Immature natural killer cell (primary cell): ENCODE data around the gene CNTN6. TPM values are rescaled to one million over a fixed set of nuclear protein-coding genes. Genes with fewer than 3 reads are reported as not detected.
"Not testable (repeated sequence)": the region's sequence is repeated elsewhere in the genome, so short reads cannot be mapped to it uniquely, and the experiment has no call there.

Source experiments
- DNase-seq, 3 donors: peaks; one replicate each; pipeline ENCODE4 v3.0.0; 2022; ENCODE audit warnings: mixed read lengths in 1 of 3
- H3K27ac Mint-ChIP-seq, 6 donors: one replicate each; pipeline ENCODE4 v1.8.0; 2020; ENCODE audit warnings: mixed read lengths in 6 of 6, mild to moderate bottlenecking in 5 of 6, inconsistent platforms in 4 of 6, moderate library complexity in 3 of 6
- H3K27me3 Mint-ChIP-seq, 3 donors: one replicate each; pipeline ENCODE4 v1.8.0; 2020 to 2021; ENCODE audit warnings: low read depth in 3 of 3, mild to moderate bottlenecking in 3 of 3, mixed read lengths in 3 of 3, moderate library complexity in 3 of 3, inconsistent platforms in 1 of 3
- H3K36me3 Mint-ChIP-seq, 3 donors: one replicate each; pipeline ENCODE4 v1.8.0; 2020; ENCODE audit warnings: mixed read lengths in 3 of 3, inconsistent platforms in 2 of 3, mild to moderate bottlenecking in 2 of 3
- H3K4me1 Mint-ChIP-seq, 2 donors: one replicate each; pipeline ENCODE4 v1.8.0; 2020; ENCODE audit warnings: inconsistent platforms in 2 of 2, mild to moderate bottlenecking in 2 of 2, mixed read lengths in 2 of 2, moderate library complexity in 1 of 2
- H3K4me3 Mint-ChIP-seq, 5 donors: one replicate each; pipeline ENCODE4 v1.8.0; 2020; ENCODE audit warnings: mild to moderate bottlenecking in 5 of 5, mixed read lengths in 5 of 5, inconsistent platforms in 3 of 5, moderate library complexity in 3 of 5
- H3K9me3 Mint-ChIP-seq, 6 donors: one replicate each; pipeline ENCODE4 v1.8.0; 2020; ENCODE audit warnings: mild to moderate bottlenecking in 6 of 6, mixed read lengths in 6 of 6, inconsistent platforms in 4 of 6, moderate library complexity in 3 of 6
- polyA plus RNA-seq, 3 donors: library from polyadenylated mRNA; unstranded; fragments of 300-500 nt; fragmentation: Illumina TruSeq; gene quantifications; one replicate each; pipeline ENCODE4 v1.2.3, GENCODE V29; 2021

Gene CNTN6
- polyA plus RNA-seq, 3 donors from 2014 or later, result not detected

DNA sequence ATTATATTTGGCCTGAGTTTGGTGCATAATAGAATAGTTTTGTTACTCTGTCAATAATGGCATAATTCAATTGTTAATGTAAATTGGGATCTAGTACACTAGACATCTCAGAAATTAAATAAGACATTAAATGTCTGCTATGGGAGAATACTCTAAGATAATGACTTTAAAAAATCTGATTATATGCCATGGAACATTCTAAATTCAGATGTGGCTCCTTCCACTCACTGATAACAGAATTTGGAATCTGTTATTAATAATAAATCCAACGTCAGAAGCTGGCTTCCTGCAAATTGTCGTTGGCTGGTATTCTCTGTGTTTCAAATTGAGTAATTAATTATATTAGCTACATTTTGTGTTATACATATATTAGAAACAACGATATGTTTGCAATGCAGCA, 258.1 kb downstream of the CNTN6 start:
- Mint-ChIP-seq H3K27me3 (peaks cover 0 to 2% (median 0%) of the 10 kb centered on the region in 3 donors), H3K4me3 (no peak overlapping the region), H3K4me1 (no peaks in the 10 kb centered on the region), H3K9me3 (peaks cover 6 to 35% (median 17%) of the 10 kb centered on the region in 6 donors), H3K36me3 (no peaks in the 10 kb centered on the region), H3K27ac (no peak overlapping the region)
- no peak for DNase-seq

DNA sequence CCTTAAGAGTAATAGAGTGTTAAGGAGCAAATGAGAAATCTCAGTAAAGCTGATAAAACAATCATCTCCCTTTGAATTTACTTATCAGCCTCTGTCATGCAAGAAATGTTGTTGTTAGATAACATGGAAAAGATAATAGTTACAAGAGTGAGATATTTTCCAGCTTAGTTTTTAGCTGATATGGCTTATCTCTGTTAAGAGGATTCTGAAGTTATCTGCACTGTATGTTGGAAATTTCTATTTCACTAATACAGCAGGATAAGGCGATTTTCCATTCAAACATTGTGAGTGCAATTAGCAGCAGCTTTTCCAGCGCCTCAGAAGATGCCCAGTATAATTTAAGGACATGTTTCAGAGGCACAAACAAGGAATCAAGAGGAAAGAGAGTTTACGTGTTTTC, 262.9 kb downstream of the CNTN6 start:
- Mint-ChIP-seq H3K9me3 (peaks cover 5 to 31% (median 10%) of the 10 kb centered on the region in 6 donors), H3K4me1 (no peaks in the 10 kb centered on the region), H3K4me3 (no peak overlapping the region), H3K27ac (no peak overlapping the region), H3K36me3 (no peaks in the 10 kb centered on the region), H3K27me3 (no peaks in the 10 kb centered on the region)
- no peak for DNase-seq

DNA sequence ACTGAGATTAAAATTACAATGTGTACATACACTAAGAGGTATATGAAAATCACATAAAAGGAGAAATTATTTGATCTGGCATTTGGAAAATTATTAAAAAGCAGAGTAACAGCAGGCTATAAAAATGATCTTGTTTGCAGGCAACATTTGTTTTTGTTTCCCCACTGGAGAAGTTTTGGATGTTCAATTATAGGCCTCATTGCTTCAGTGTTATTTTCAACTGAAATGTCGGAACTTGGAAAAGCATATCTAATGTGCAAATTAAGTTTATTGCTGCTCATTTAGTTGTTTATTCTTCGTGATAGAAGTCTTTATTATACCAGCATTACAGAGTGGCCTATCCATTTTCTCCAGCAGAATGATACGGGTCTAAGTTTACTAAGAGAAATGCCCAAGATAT, 263.3 kb downstream of the CNTN6 start:
- H3K36me3 Mint-ChIP-seq, result no peaks in the 10 kb centered on the region
- H3K4me1 Mint-ChIP-seq, result no peaks in the 10 kb centered on the region
- no peak overlapping the region for H3K27ac Mint-ChIP-seq
- H3K4me3 Mint-ChIP-seq, result no peak overlapping the region
- no peaks in the 10 kb centered on the region for H3K27me3 Mint-ChIP-seq
- H3K9me3 Mint-ChIP-seq, result peaks cover 8 to 31% (median 12%) of the 10 kb centered on the region in 6 donors
- no peak for DNase-seq

DNA sequence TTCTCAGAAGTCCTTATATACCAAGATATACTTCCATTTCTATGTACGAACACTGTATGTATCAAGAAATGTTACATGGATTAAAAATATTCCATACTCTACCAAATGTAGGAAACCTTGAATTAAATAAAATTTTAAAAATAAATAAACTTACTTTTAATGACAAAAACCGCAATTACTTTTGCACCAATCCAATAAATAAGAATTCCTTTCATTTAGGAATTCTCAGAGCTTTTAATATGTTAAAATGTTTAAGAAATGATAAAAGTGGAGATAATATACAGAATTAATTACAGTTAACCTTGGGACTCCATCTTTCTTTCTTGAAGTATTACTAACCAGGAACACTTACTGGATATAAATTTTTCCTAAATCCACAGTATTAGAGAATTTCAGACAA, 272.7 kb downstream of the CNTN6 start:
- H3K27ac Mint-ChIP-seq, result no peak overlapping the region
- no peaks in the 10 kb centered on the region for H3K36me3 Mint-ChIP-seq
- peaks cover 0 to 2% (median 1%) of the 10 kb centered on the region in 3 donors for H3K27me3 Mint-ChIP-seq
- no peak overlapping the region for H3K4me3 Mint-ChIP-seq
- no peaks in the 10 kb centered on the region for H3K4me1 Mint-ChIP-seq
- DNase-seq, result no peak
- H3K9me3 Mint-ChIP-seq, result peaks cover 8 to 38% (median 17%) of the 10 kb centered on the region in 6 donors

DNA sequence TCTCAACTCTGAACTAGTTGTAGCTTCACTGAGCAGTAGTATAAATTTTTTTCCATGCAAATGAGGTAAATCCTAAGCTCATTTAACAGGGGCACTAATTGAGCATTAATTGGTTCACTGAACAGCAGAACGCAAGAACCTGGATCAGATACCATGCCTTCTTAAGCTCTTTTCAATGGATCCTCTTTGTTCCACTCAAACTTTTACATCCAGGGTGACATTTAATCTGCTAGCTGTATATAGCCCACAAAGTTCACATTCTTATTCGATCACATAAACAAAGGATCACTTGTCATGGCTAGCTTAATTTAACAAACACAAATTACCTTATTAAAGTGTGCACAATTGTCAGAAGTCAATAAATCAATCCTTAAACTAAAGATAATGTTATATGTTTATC, 281.6 kb downstream of the CNTN6 start:
- no peaks in the 10 kb centered on the region for H3K4me1 Mint-ChIP-seq
- peaks cover 0 to 30% (median 20%) of the 10 kb centered on the region in 6 donors for H3K9me3 Mint-ChIP-seq
- no peaks in the 10 kb centered on the region for H3K36me3 Mint-ChIP-seq
- peaks cover 0 to 4% (median 0%) of the 10 kb centered on the region in 3 donors for H3K27me3 Mint-ChIP-seq
- H3K4me3 Mint-ChIP-seq, result no peak overlapping the region
- no peak for DNase-seq
- no peak overlapping the region for H3K27ac Mint-ChIP-seq

DNA sequence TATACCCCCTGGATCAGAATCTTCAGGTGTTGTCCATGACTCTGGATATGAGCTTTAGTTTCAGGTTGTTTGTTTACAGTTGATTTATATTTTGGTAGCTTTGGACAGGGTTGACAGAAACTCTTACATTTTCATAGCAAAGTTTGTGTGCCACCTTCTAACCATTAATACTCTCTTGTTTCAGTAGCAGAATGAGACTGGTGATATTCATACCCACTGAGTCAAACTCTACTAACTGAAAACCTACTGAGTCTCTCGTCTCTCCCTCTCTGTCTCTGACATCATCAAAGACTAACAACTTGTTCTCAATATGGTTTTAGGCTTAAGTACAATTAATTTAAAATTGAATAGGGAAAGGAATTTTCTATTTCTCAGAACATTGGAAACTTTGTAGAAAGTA, 282.3 kb downstream of the CNTN6 start:
- Mint-ChIP-seq H3K27ac (no peak overlapping the region), H3K36me3 (no peaks in the 10 kb centered on the region), H3K4me1 (no peaks in the 10 kb centered on the region), H3K9me3 (peaks cover 0 to 36% (median 23%) of the 10 kb centered on the region in 6 donors), H3K27me3 (peaks cover 0 to 4% (median 0%) of the 10 kb centered on the region in 3 donors), H3K4me3 (no peak overlapping the region)
- DNase-seq, result no peak

DNA sequence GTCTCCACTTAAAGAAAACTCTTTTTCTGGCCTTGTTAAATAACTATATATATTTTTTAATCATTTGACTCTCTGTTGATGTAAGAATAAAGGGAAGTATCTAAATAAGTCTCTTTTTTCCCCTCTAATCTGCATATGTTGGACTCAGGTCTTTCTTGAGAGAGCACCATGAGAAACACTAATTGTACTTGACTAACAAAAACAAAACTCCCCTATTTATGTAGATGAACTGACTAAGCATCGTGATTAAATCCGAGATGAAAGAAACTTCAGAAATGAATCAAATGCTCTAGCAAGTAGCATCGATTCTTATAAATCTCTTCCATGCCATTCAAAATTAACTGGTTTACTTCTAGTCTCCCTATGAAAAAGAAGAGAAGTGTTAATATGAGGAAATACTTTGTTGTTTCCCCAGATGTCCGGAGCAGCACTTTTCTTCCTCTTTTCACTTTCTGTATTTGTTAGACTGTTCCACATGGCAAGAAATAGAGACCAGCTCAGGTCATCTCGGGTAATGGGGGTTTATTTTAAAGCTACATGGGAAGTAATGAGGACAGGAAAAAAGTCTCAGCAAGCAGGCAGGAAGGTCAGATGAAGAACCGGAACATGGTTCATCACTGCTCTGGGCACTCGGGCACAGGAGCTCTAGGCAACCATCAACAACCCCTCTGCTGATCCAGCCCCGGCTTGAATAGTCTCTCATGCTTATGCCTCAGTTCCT, 288.3 kb downstream of the CNTN6 start:
- H3K27me3 Mint-ChIP-seq, result peaks cover 0 to 3% (median 0%) of the 10 kb centered on the region in 3 donors
- no peak overlapping the region for H3K27ac Mint-ChIP-seq
- H3K36me3 Mint-ChIP-seq, result no peaks in the 10 kb centered on the region
- no peak overlapping the region for H3K4me3 Mint-ChIP-seq
- no peaks in the 10 kb centered on the region for H3K4me1 Mint-ChIP-seq
- no peak for DNase-seq
- peaks cover 2 to 57% (median 34%) of the 10 kb centered on the region in 6 donors for H3K9me3 Mint-ChIP-seq

DNA sequence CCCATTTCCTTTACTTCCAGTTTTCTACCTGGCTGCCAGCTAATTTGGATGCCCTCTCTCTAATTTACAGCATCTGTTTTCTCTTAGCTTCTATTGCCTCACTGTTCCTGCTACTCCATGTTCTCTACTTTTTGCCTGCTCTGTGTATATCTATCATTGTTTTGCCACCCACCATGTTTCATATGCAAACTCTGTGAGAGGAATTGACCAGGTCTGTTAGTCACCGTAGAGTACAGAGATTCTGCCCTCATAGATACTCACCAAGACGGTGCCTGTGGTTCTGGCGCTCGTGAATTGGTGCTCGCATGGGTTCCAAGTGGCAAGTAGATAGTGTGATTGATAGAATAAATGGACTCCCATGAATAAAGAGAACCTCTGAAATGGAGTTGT, 288.8 kb downstream of the CNTN6 start:
- H3K9me3 Mint-ChIP-seq, result peaks cover 2 to 63% (median 37%) of the 10 kb centered on the region in 6 donors
- no peak overlapping the region for H3K4me3 Mint-ChIP-seq
- no peaks in the 10 kb centered on the region for H3K4me1 Mint-ChIP-seq
- no peak overlapping the region for H3K27ac Mint-ChIP-seq
- peaks cover 0 to under 1% (median 0%) of the 10 kb centered on the region in 3 donors for H3K36me3 Mint-ChIP-seq
- DNase-seq, result no peak
- peaks cover 0 to 3% (median 0%) of the 10 kb centered on the region in 3 donors for H3K27me3 Mint-ChIP-seq

DNA sequence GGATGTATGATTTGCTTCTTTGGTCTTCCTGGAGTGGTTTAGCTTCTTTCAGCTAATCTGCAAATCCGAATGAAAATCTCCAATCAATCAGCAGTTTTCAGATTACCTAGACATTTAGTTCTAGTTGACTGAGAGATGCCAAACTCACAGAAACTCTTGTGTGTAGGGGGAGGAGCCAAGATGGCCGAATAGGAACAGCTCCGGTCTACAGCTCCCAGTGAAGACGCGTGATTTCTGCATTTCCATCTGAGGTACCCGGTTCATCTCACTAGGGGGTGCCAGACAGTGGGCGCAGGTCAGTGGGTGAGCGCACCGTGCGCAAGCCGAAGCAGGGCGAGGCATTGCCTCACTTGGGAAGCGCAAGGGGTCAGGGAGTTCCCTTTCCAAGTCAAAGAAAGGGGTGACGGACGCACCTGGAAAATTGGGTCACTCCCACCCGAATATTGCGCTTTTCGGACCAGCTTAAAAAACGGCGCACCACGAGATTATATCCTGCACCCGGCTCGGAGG, 294.6 kb downstream of the CNTN6 start:
- H3K27ac Mint-ChIP-seq, H3K4me3 Mint-ChIP-seq, H3K4me1 Mint-ChIP-seq, H3K36me3 Mint-ChIP-seq, DNase-seq, H3K27me3 Mint-ChIP-seq: not testable (repeated sequence)
- H3K9me3 Mint-ChIP-seq, result peaks cover 5 to 37% (median 21%) of the 10 kb centered on the region in 6 donors

DNA sequence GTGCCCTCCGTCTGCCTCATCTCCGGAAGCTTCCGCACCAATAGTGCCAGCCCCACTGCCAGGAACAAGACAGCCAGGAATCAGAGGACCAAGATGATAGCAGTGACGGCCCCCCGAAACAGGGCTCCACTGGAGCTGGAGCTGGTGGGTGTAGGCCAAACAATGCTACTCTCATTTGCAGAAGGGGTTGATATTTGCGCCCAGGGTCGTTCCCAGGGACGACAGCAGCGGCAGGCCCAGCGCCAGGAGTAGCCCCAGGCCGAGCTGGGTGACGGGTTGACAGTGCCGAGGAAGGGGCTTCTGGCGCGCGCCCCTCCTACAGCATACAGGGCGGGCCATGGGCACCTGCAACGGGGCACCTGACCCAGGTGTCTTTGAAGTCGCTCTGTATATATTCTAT, 301.4 kb downstream of the CNTN6 start:
- no peak overlapping the region for H3K4me3 Mint-ChIP-seq
- H3K36me3 Mint-ChIP-seq, result no peaks in the 10 kb centered on the region
- no peaks in the 10 kb centered on the region for H3K27me3 Mint-ChIP-seq
- peaks cover 10 to 41% (median 22%) of the 10 kb centered on the region in 6 donors for H3K9me3 Mint-ChIP-seq
- no peaks in the 10 kb centered on the region for H3K4me1 Mint-ChIP-seq
- no peak overlapping the region for H3K27ac Mint-ChIP-seq
- no peak for DNase-seq

DNA sequence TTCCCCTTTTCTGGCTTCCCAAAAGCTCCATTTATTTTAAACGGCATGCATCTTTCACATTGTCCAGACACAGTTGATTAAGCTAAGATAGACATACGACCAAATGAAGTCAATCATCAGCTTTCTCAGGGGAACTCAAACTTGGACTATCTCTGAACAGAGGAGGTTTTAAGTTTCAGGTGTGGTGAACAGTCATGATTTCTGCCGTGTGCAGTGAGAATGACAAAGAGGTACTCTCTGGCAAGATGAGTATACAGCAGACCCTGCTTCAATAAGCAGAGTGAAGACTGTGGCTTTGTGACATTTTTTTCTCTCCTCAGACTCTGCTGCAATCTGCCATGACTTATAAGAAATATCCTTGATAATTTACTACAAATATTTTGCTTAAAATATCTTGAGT, 307.7 kb downstream of the CNTN6 start:
- H3K27me3 Mint-ChIP-seq, result no peaks in the 10 kb centered on the region
- no peak overlapping the region for H3K27ac Mint-ChIP-seq
- peaks cover 9 to 52% (median 22%) of the 10 kb centered on the region in 6 donors for H3K9me3 Mint-ChIP-seq
- no peaks in the 10 kb centered on the region for H3K36me3 Mint-ChIP-seq
- no peak for DNase-seq
- H3K4me3 Mint-ChIP-seq, result no peak overlapping the region
- H3K4me1 Mint-ChIP-seq, result no peaks in the 10 kb centered on the region

DNA sequence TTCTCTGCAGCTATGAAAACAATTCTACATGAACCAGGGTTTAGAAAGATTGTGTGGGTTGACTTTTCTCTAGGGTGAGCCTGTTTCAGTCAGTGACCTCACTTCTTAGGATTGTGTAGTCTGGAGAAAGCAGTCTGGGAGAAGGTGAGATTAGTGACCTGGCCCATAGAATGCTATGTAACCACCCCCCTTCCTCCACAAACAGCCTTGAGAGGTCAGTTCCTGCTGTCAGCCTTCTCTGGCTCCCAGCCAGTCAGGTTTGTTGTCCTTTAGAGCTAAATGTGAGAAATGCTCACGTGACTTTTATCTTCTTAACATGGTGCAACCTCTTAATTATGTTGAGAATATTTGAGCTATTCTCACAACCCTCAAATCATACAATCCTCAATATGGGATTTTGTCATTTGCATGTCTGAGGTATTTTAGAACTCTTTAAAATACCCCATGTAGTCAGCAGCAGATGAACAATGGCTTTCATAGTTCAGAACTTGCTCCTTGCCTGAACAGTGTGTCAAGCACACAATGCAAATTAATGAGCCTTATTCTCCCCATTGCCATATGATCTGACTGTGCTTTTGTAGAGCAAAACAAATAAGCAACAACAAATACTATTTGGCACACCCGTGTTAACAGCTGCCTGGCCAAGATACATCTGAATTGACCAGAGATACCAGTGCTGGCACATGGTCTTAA, 311.6 kb downstream of the CNTN6 start:
- no peak overlapping the region for H3K4me3 Mint-ChIP-seq

DNA sequence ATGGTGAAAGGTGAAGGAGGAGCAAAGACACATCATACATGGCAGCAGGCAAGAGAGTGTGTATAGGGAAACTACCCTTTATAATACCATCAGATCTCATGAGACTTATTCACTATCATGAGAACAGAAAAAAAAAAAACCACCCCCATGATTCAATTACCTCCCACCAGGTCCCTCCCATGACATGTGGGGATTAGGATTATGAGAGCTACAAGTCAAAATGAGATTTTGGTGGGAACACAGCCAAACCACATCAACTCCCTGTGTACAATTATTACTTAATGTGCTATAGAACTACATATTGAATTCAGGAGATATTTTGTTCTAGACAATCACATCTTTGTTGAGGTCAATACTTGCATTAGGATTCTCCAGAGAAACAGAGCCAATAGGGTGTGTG, 313.4 kb downstream of the CNTN6 start:
- peaks cover 0 to 40% (median 9%) of the 10 kb centered on the region in 6 donors for H3K9me3 Mint-ChIP-seq
- no peak overlapping the region for H3K27ac Mint-ChIP-seq
- H3K4me3 Mint-ChIP-seq, result no peak overlapping the region
- no peaks in the 10 kb centered on the region for H3K36me3 Mint-ChIP-seq
- H3K27me3 Mint-ChIP-seq, result peaks cover 0 to 2% (median 0%) of the 10 kb centered on the region in 3 donors
- no peak for DNase-seq
- no peaks in the 10 kb centered on the region for H3K4me1 Mint-ChIP-seq

More for the DNA sequence above, 311.6 kb downstream of the CNTN6 start:
- Mint-ChIP-seq H3K27ac (no peak overlapping the region), H3K9me3 (peaks cover 0 to 50% (median 12%) of the 10 kb centered on the region in 6 donors), H3K36me3 (no peaks in the 10 kb centered on the region), H3K27me3 (peaks cover 0 to 2% (median 0%) of the 10 kb centered on the region in 3 donors), H3K4me1 (no peaks in the 10 kb centered on the region)
- DNase-seq, result no peak

DNA sequence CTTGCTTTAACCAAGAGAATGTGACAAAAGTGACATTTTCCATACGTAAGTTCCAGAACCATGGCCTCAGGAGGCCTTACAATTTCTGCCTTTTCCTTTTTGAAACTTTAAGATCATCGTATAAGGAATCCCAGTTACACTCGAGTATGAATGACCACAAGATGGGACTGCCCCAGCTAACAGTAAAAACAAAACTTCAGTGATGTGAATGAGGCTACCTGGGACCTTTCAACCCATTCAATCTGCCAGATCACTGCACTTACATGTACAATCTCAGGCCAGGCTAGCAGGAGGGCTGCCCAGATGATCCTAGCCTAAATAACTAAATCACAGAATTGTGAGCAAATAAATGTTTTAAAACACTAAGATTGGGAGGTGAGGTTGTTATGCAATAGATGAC, 328.8 kb downstream of the CNTN6 start:
- Mint-ChIP-seq H3K9me3 (peaks cover 6 to 55% (median 18%) of the 10 kb centered on the region in 6 donors), H3K4me3 (no peak overlapping the region), H3K27me3 (no peaks in the 10 kb centered on the region), H3K36me3 (no peaks in the 10 kb centered on the region), H3K4me1 (no peaks in the 10 kb centered on the region), H3K27ac (no peak overlapping the region)
- no peak for DNase-seq
